DND-41 (cell line): ENCODE data around the gene SPANXA1.

Source experiments
- CTCF ChIP-seq: IDR thresholded peaks from 2 replicates; pipeline ENCODE4 v1.5.1; 2012; ENCODE audit warnings: borderline replicate concordance, low read length, moderate library complexity, mild to moderate bottlenecking; ENCODE audit not compliant: poor library complexity, severe bottlenecking; ENCODE audit errors: extremely low read depth
- EZH2 ChIP-seq: IDR thresholded peaks from 3 replicates; pipeline ENCODE4 v1.6.1; 2012; ENCODE audit warnings: borderline replicate concordance, low read depth, mild to moderate bottlenecking, moderate library complexity, low read length, inconsistent platforms; ENCODE audit not compliant: severe bottlenecking

GRCh38 chrX:141619336-141619735 lies 34.8 kb upstream of the SPANXA1 start:
- TF ChIP-seq CTCF, result no peak
- TF ChIP-seq EZH2, result no peak
